Fibroblast of gingiva (primary cell): ENCODE data around the gene CEP63.
"Not testable (repeated sequence)": the region's sequence is repeated elsewhere in the genome, so short reads cannot be mapped to it uniquely, and the experiment has no call there.

Experiments used
- DNase-seq: peaks from one replicate; pipeline ENCODE4 v3.0.0-alpha.2; 2011; ENCODE audit warnings: low read depth

CEP63 gene

GRCh38 chr3:134517791-134518190 is 31.9 kb downstream of the CEP63 start:
- peak; percentile 8 for DNase-seq

- DNase-seq = no peak
These were observed 36.7 kb downstream of the CEP63 start for GRCh38 chr3:134522541-134522940.

- DNase-seq = no peak
These were observed 39.4 kb downstream of the CEP63 start for GRCh38 chr3:134525293-134525692.

GRCh38 chr3:134526319-134526718 is 40.5 kb downstream of the CEP63 start:
- DNase-seq = no peak

- DNase-seq = no peak
These were observed 41.2 kb downstream of the CEP63 start for GRCh38 chr3:134527037-134527436.

GRCh38 chr3:134527538-134528186 is 41.8 kb downstream of the CEP63 start:
- DNase-seq = no peak

- no peak for DNase-seq
These were observed 47.6 kb downstream of the CEP63 start for GRCh38 chr3:134533493-134533892.

- DNase-seq = no peak
These were observed 49.5 kb downstream of the CEP63 start for GRCh38 chr3:134535186-134535970.

GRCh38 chr3:134536781-134537180 is 50.9 kb downstream of the CEP63 start:
- no peak for DNase-seq

- no peak for DNase-seq
These were observed 56.6 kb downstream of the CEP63 start for GRCh38 chr3:134542287-134542958.

- DNase-seq = no peak
These were observed 57.3 kb downstream of the CEP63 start for GRCh38 chr3:134543113-134543512.

- DNase-seq = no peak
These were observed 58.5 kb downstream of the CEP63 start for GRCh38 chr3:134544316-134544715.

GRCh38 chr3:134544783-134545182 is 58.9 kb downstream of the CEP63 start:
- not testable (repeated sequence) for DNase-seq

GRCh38 chr3:134545818-134546217 is 60.0 kb downstream of the CEP63 start:
- DNase-seq = no peak

GRCh38 chr3:134552784-134553183 is 66.9 kb downstream of the CEP63 start:
- peak; percentile 35 for DNase-seq

GRCh38 chr3:134559591-134559990 is 73.7 kb downstream of the CEP63 start:
- no peak for DNase-seq

- DNase-seq = no peak
These were observed 76.2 kb downstream of the CEP63 start for GRCh38 chr3:134562055-134562454.

GRCh38 chr3:134563601-134564000 is 77.7 kb downstream of the CEP63 start:
- DNase-seq = no peak

GRCh38 chr3:134564991-134565390 is 79.1 kb downstream of the CEP63 start:
- no peak for DNase-seq

GRCh38 chr3:134567605-134568004 is 81.7 kb downstream of the CEP63 start:
- DNase-seq = no peak

GRCh38 chr3:134568790-134569189 is 82.9 kb downstream of the CEP63 start:
- DNase-seq = no peak

GRCh38 chr3:134569899-134570298 is 84.0 kb downstream of the CEP63 start:
- DNase-seq = not testable (repeated sequence)

GRCh38 chr3:134576426-134576825 is 90.6 kb downstream of the CEP63 start:
- no peak for DNase-seq
